ENCODE measurements around the gene ZNF440.
A peak's percentile ranks its signal among the peaks of the same experiment; 100 is the strongest.
"Not testable (repeated sequence)": the region's sequence is repeated elsewhere in the genome, so short reads cannot be mapped to it uniquely, and the experiment has no call there.

The ZNF440 gene

GRCh38 chr19:11828957-11829876 is 15.1 kb downstream of the ZNF440 start:
- DNase-seq: not testable (repeated sequence)

- no peak for DNase-seq
Observed at GRCh38 chr19:11832253-11832912, 18.3 kb downstream of the ZNF440 start.

GRCh38 chr19:11833541-11833940 is 19.5 kb downstream of the ZNF440 start:
- no peak for DNase-seq

- not testable (repeated sequence) for DNase-seq
Observed at GRCh38 chr19:11835626-11836066, 21.6 kb downstream of the ZNF440 start.

- DNase-seq: no peak
Observed at GRCh38 chr19:11843722-11844121, 29.6 kb downstream of the ZNF440 start.

- not testable (repeated sequence) for DNase-seq
Observed at GRCh38 chr19:11847615-11848014, 33.5 kb downstream of the ZNF440 start.

- no peak for DNase-seq
Observed at GRCh38 chr19:11848200-11848593, 34.1 kb downstream of the ZNF440 start.

GRCh38 chr19:11848594-11849469 is 34.8 kb downstream of the ZNF440 start, which contains the start of gene ZNF439:
ZNF439 (plus strand) TSS chr19:11848726; CDS start chr19:11848868, 142 bp downstream.
- DNase-seq: peak; percentile 79 to 85

GRCh38 chr19:11850289-11850688 is 36.2 kb downstream of the ZNF440 start:
- not testable (repeated sequence) for DNase-seq

- DNase-seq: no peak
Observed at GRCh38 chr19:11853358-11853757, 39.3 kb downstream of the ZNF440 start.

- no peak for DNase-seq
Observed at GRCh38 chr19:11856596-11857250, 42.6 kb downstream of the ZNF440 start.

- no peak for DNase-seq
Observed at GRCh38 chr19:11860721-11861120, 46.6 kb downstream of the ZNF440 start.

- DNase-seq: no peak
Observed at GRCh38 chr19:11861301-11861700, 47.2 kb downstream of the ZNF440 start.

GRCh38 chr19:11867766-11868165 is 53.7 kb downstream of the ZNF440 start:
- DNase-seq: not testable (repeated sequence)

- DNase-seq: no peak
Observed at GRCh38 chr19:11868188-11868587, 54.1 kb downstream of the ZNF440 start.

GRCh38 chr19:11872624-11873023 is 58.6 kb downstream of the ZNF440 start:
- DNase-seq: no peak

GRCh38 chr19:11873762-11874161 is 59.7 kb downstream of the ZNF440 start:
- no peak for DNase-seq

GRCh38 chr19:11879687-11880266 is 65.7 kb downstream of the ZNF440 start:
- DNase-seq: peak; percentile 26 to 43

- no peak for DNase-seq
Observed at GRCh38 chr19:11880598-11880997, 66.5 kb downstream of the ZNF440 start.

GRCh38 chr19:11881151-11881800 is 67.2 kb downstream of the ZNF440 start:
- DNase-seq: peak; percentile 53 to 68

GRCh38 chr19:11882606-11883005 is 68.5 kb downstream of the ZNF440 start:
- DNase-seq: no peak
